ENCODE results near the gene GPRIN3.

Gene GPRIN3

GRCh38 chr4:89249313-89249712 is 58.3 kb downstream of the GPRIN3 start:
- DNase-seq (ENCODE audit: low read depth, low spot score): no peak
- no peaks in the 10 kb centered on the region for H3K36me3 ChIP-seq (ENCODE audit: control insufficient read depth, insufficient read depth, low read length)
- H3K27me3 ChIP-seq (ENCODE audit: control insufficient read depth, insufficient read depth, low read length): no peaks in the 10 kb centered on the region
- no peaks in the 10 kb centered on the region for H3K4me1 ChIP-seq (ENCODE audit: control insufficient read depth, insufficient read depth, low read length)
- H3K9me3 ChIP-seq (ENCODE audit: control insufficient read depth, insufficient read depth, low read length): no peaks in the 10 kb centered on the region
- no peak overlapping the region for H3K27ac ChIP-seq (ENCODE audit: low read length)
- no CpG with 5 or more reads among the region's 2 CpGs for WGBS (ENCODE audit: insufficient coverage, insufficient read length)
- no peak overlapping the region for H3K4me3 ChIP-seq (ENCODE audit: low read length)

GRCh38 chr4:89248879-89249281 is 58.7 kb downstream of the GPRIN3 start:
- H3K4me1 ChIP-seq (ENCODE audit: control insufficient read depth, insufficient read depth, low read length): no peaks in the 10 kb centered on the region
- H3K27me3 ChIP-seq (ENCODE audit: control insufficient read depth, insufficient read depth, low read length): no peaks in the 10 kb centered on the region
- H3K27ac ChIP-seq (ENCODE audit: low read length): no peak overlapping the region
- H3K9me3 ChIP-seq (ENCODE audit: control insufficient read depth, insufficient read depth, low read length): no peaks in the 10 kb centered on the region
- no CpG with 5 or more reads among the region's 11 CpGs for WGBS (ENCODE audit: insufficient coverage, insufficient read length)
- H3K4me3 ChIP-seq (ENCODE audit: low read length): no peak overlapping the region
- DNase-seq (ENCODE audit: low read depth, low spot score): no peak
- no peaks in the 10 kb centered on the region for H3K36me3 ChIP-seq (ENCODE audit: control insufficient read depth, insufficient read depth, low read length)

- WGBS (ENCODE audit: insufficient coverage, insufficient read length): no CpG with 5 or more reads among the region's 13 CpGs
These were observed 59.6 kb downstream of the GPRIN3 start for GRCh38 chr4:89247951-89248350.

GRCh38 chr4:89245459-89245858 is 62.1 kb downstream of the GPRIN3 start:
- Histone ChIP-seq H3K9me3 (ENCODE audit: control insufficient read depth, insufficient read depth, low read length) (no peaks in the 10 kb centered on the region), H3K27ac (ENCODE audit: low read length) (no peak overlapping the region), H3K4me3 (ENCODE audit: low read length) (no peak overlapping the region), H3K27me3 (ENCODE audit: control insufficient read depth, insufficient read depth, low read length) (no peaks in the 10 kb centered on the region), H3K4me1 (ENCODE audit: control insufficient read depth, insufficient read depth, low read length) (no peaks in the 10 kb centered on the region), H3K36me3 (ENCODE audit: control insufficient read depth, insufficient read depth, low read length) (no peaks in the 10 kb centered on the region)
- WGBS (ENCODE audit: insufficient coverage, insufficient read length): no CpG with 5 or more reads among the region's 2 CpGs
- DNase-seq (ENCODE audit: low read depth, low spot score): no peak

More at GRCh38 chr4:89247951-89248350, 59.6 kb downstream of the GPRIN3 start:
- H3K4me3 ChIP-seq (ENCODE audit: low read length): no peak overlapping the region
- no peaks in the 10 kb centered on the region for H3K9me3 ChIP-seq (ENCODE audit: control insufficient read depth, insufficient read depth, low read length)
- H3K27ac ChIP-seq (ENCODE audit: low read length): no peak overlapping the region
- DNase-seq (ENCODE audit: low read depth, low spot score): no peak
- H3K4me1 ChIP-seq (ENCODE audit: control insufficient read depth, insufficient read depth, low read length): no peaks in the 10 kb centered on the region
- no peaks in the 10 kb centered on the region for H3K36me3 ChIP-seq (ENCODE audit: control insufficient read depth, insufficient read depth, low read length)
- no peaks in the 10 kb centered on the region for H3K27me3 ChIP-seq (ENCODE audit: control insufficient read depth, insufficient read depth, low read length)

- no peaks in the 10 kb centered on the region for H3K4me1 ChIP-seq (ENCODE audit: control insufficient read depth, insufficient read depth, low read length)
- H3K9me3 ChIP-seq (ENCODE audit: control insufficient read depth, insufficient read depth, low read length): no peaks in the 10 kb centered on the region
- no peak overlapping the region for H3K27ac ChIP-seq (ENCODE audit: low read length)
- no peak overlapping the region for H3K4me3 ChIP-seq (ENCODE audit: low read length)
- H3K36me3 ChIP-seq (ENCODE audit: control insufficient read depth, insufficient read depth, low read length): no peaks in the 10 kb centered on the region
- no peaks in the 10 kb centered on the region for H3K27me3 ChIP-seq (ENCODE audit: control insufficient read depth, insufficient read depth, low read length)
- no peak for DNase-seq (ENCODE audit: low read depth, low spot score)
These were observed 63.8 kb downstream of the GPRIN3 start for GRCh38 chr4:89243733-89244252.

- WGBS (ENCODE audit: insufficient coverage, insufficient read length): no CpG with 5 or more reads among the region's 5 CpGs
- Histone ChIP-seq H3K4me3 (ENCODE audit: low read length) (no peak overlapping the region), H3K9me3 (ENCODE audit: control insufficient read depth, insufficient read depth, low read length) (no peaks in the 10 kb centered on the region), H3K27me3 (ENCODE audit: control insufficient read depth, insufficient read depth, low read length) (no peaks in the 10 kb centered on the region), H3K36me3 (ENCODE audit: control insufficient read depth, insufficient read depth, low read length) (no peaks in the 10 kb centered on the region), H3K27ac (ENCODE audit: low read length) (no peak overlapping the region), H3K4me1 (ENCODE audit: control insufficient read depth, insufficient read depth, low read length) (no peaks in the 10 kb centered on the region)
- no peak for DNase-seq (ENCODE audit: low read depth, low spot score)
These were observed 64.5 kb downstream of the GPRIN3 start for GRCh38 chr4:89242864-89243732.

GRCh38 chr4:89242216-89242615 is 65.4 kb downstream of the GPRIN3 start:
- no peaks in the 10 kb centered on the region for H3K36me3 ChIP-seq (ENCODE audit: control insufficient read depth, insufficient read depth, low read length)
- H3K4me1 ChIP-seq (ENCODE audit: control insufficient read depth, insufficient read depth, low read length): no peaks in the 10 kb centered on the region
- DNase-seq (ENCODE audit: low read depth, low spot score): no peak
- no peak overlapping the region for H3K27ac ChIP-seq (ENCODE audit: low read length)
- no peaks in the 10 kb centered on the region for H3K27me3 ChIP-seq (ENCODE audit: control insufficient read depth, insufficient read depth, low read length)
- H3K9me3 ChIP-seq (ENCODE audit: control insufficient read depth, insufficient read depth, low read length): no peaks in the 10 kb centered on the region
- no peak overlapping the region for H3K4me3 ChIP-seq (ENCODE audit: low read length)
- WGBS (ENCODE audit: insufficient coverage, insufficient read length): no CpG with 5 or more reads among the region's 2 CpGs

- no peaks in the 10 kb centered on the region for H3K4me1 ChIP-seq (ENCODE audit: control insufficient read depth, insufficient read depth, low read length)
- H3K9me3 ChIP-seq (ENCODE audit: control insufficient read depth, insufficient read depth, low read length): no peaks in the 10 kb centered on the region
- no CpG with 5 or more reads among the region's 3 CpGs for WGBS (ENCODE audit: insufficient coverage, insufficient read length)
- H3K27me3 ChIP-seq (ENCODE audit: control insufficient read depth, insufficient read depth, low read length): no peaks in the 10 kb centered on the region
- no peak overlapping the region for H3K27ac ChIP-seq (ENCODE audit: low read length)
- no peak overlapping the region for H3K4me3 ChIP-seq (ENCODE audit: low read length)
- no peaks in the 10 kb centered on the region for H3K36me3 ChIP-seq (ENCODE audit: control insufficient read depth, insufficient read depth, low read length)
- DNase-seq (ENCODE audit: low read depth, low spot score): no peak
These were observed 77.3 kb downstream of the GPRIN3 start for GRCh38 chr4:89230271-89230670.

- DNase-seq (ENCODE audit: low read depth, low spot score): peak; percentile 91
- H3K27ac ChIP-seq (ENCODE audit: low read length): no peak overlapping the region
- no peak overlapping the region for H3K4me3 ChIP-seq (ENCODE audit: low read length)
- H3K36me3 ChIP-seq (ENCODE audit: control insufficient read depth, insufficient read depth, low read length): no peaks in the 10 kb centered on the region
- H3K27me3 ChIP-seq (ENCODE audit: control insufficient read depth, insufficient read depth, low read length): no peaks in the 10 kb centered on the region
- no peaks in the 10 kb centered on the region for H3K4me1 ChIP-seq (ENCODE audit: control insufficient read depth, insufficient read depth, low read length)
- no peaks in the 10 kb centered on the region for H3K9me3 ChIP-seq (ENCODE audit: control insufficient read depth, insufficient read depth, low read length)
- no CpG with 5 or more reads among the region's 9 CpGs for WGBS (ENCODE audit: insufficient coverage, insufficient read length)
These were observed 80.7 kb downstream of the GPRIN3 start for GRCh38 chr4:89226665-89227574.

- Histone ChIP-seq H3K27ac (ENCODE audit: low read length) (no peak overlapping the region), H3K9me3 (ENCODE audit: control insufficient read depth, insufficient read depth, low read length) (no peaks in the 10 kb centered on the region), H3K36me3 (ENCODE audit: control insufficient read depth, insufficient read depth, low read length) (0 out of 2 replicates have a peak, but pooled peaks cover 2% of the 10 kb centered on the region), H3K27me3 (ENCODE audit: control insufficient read depth, insufficient read depth, low read length) (no peaks in the 10 kb centered on the region), H3K4me3 (ENCODE audit: low read length) (no peak overlapping the region), H3K4me1 (ENCODE audit: control insufficient read depth, insufficient read depth, low read length) (no peaks in the 10 kb centered on the region)
- DNase-seq (ENCODE audit: low read depth, low spot score): no peak
- no CpG with 5 or more reads among the region's 2 CpGs for WGBS (ENCODE audit: insufficient coverage, insufficient read length)
These were observed 85.4 kb downstream of the GPRIN3 start for GRCh38 chr4:89222170-89222569.
